HCT116 (cell line): ENCODE measurements around the gene TMPRSS13. TPM values are rescaled to one million over a fixed set of nuclear protein-coding genes. Genes with fewer than 3 reads are reported as not detected.

ENCODE experiments used
- ATAC-seq: fragments of 200-7000 bp; cut with Tn5 transposase; 2 replicates; pipeline ENCODE4 v1.9.1; 2020; ENCODE audit warnings: mild to moderate bottlenecking, moderate library complexity
- BruUV-seq: library from RNA; stranded (reverse); fragments of 400-500 nt; replicated peaks from 2 replicates; lab custom pipeline; 2021; lab: Mats Ljungman, UMichigan
- CTCF ChIA-PET: fragments of 300-600 bp; sonication (Branson Sonifier 250); formaldehyde crosslinking; loops from one replicate; lab custom pipeline; 2021; ENCODE audit warnings: antibody characterized with exemption; lab: Charles Lee
- POLR2A ChIA-PET: fragments of 300-600, 350-600 bp; sonication (Branson Sonifier 250); formaldehyde crosslinking; loops from one replicate; lab custom pipeline; 2021; ENCODE audit warnings: antibody characterized with exemption; lab: Charles Lee
- RAD21 ChIA-PET, 2 experiments: fragments of 300-600 bp; sonication (Branson Sonifier 250); formaldehyde crosslinking; loops; one replicate each; lab custom pipeline; 2023; ENCODE audit warnings: low total read pairs in 2 of 2; ENCODE audit not compliant: uncharacterized antibody in 2 of 2, unreplicated experiment in 2 of 2, low non-redundant PET in 1 of 2; lab: Charles Lee
- DNase-seq: peaks from one replicate; pipeline ENCODE4 v3.0.0-alpha.2; 2010; ENCODE audit warnings: low read depth, low spot score
- H2AFZ ChIP-seq: fragments of 200-600 bp; shearing (Covaris generic), sonication (generic); 2 replicates; pipeline ENCODE4 v1.6.1; 2017; ENCODE audit warnings: low read depth, mixed run types, mixed read lengths, antibody characterized with exemption, low read length; ENCODE audit not compliant: poor library complexity, severe bottlenecking
- H3K27ac ChIP-seq: 2 replicates; pipeline ENCODE4 v1.5.1; 2012; ENCODE audit warnings: low read depth, low read length
- H3K27me3 ChIP-seq: fragments of 200-600 bp; sonication (generic); 2 replicates; pipeline ENCODE4 v1.6.1; 2016; ENCODE audit warnings: mixed run types, low read length, mixed read lengths; ENCODE audit not compliant: insufficient read depth
- H3K36me3 ChIP-seq, 2 experiments: fragments of 200-500 bp in 1 of 2; fragments of 200-600 bp in 1 of 2; sonication (Bioruptor generic) in 1 of 2; sonication (generic) in 1 of 2; 2 replicates each; pipeline versions ENCODE4 v1.5.1 to v1.6.1; 2014 to 2016; ENCODE audit warnings: low read length in 2 of 2, inconsistent platforms in 1 of 2, mixed read lengths in 1 of 2, mixed run types in 1 of 2; ENCODE audit not compliant: insufficient read depth in 2 of 2, control insufficient read depth in 1 of 2
- H3K4me1 ChIP-seq, 2 experiments: fragments of 200-600 bp in 1 of 2; sonication (generic) in 1 of 2; 2 replicates each; pipeline versions ENCODE4 v1.5.1 to v1.6.1; 2012 to 2017; ENCODE audit warnings: low read length in 2 of 2, inconsistent platforms in 1 of 2, mild to moderate bottlenecking in 1 of 2, mixed read lengths in 1 of 2, mixed run types in 1 of 2, moderate library complexity in 1 of 2; ENCODE audit not compliant: insufficient read depth in 2 of 2, control insufficient read depth in 1 of 2
- H3K4me2 ChIP-seq: fragments of 200-600 bp; sonication (generic); 2 replicates; pipeline ENCODE4 v1.6.1; 2017; ENCODE audit warnings: mixed run types, low read length, mixed read lengths
- H3K4me3 ChIP-seq, 2 experiments: fragments of 200-600 bp in 1 of 2; sonication (generic) in 1 of 2; replicated peaks in 1 of 2; 2 replicates each; pipeline ENCODE4 v1.5.1; 2011 to 2016; ENCODE audit warnings: low read length in 2 of 2, control low read depth in 1 of 2, low read depth in 1 of 2, mild to moderate bottlenecking in 1 of 2, mixed read lengths in 1 of 2, mixed run types in 1 of 2
- H3K79me2 ChIP-seq: fragments of 200-600 bp; sonication (generic); 2 replicates; pipeline ENCODE4 v1.6.1; 2017; ENCODE audit warnings: mild to moderate bottlenecking, mixed run types, low read length, moderate library complexity, mixed read lengths; ENCODE audit not compliant: insufficient read depth
- H3K9ac ChIP-seq: fragments of 200-600 bp; sonication (generic); 2 replicates; pipeline ENCODE4 v1.6.1; 2016; ENCODE audit warnings: low read length, mixed read lengths
- H3K9me2 ChIP-seq: fragments of 200-600 bp; sonication (generic), shearing (Covaris generic); 2 replicates; pipeline ENCODE4 v1.6.1; 2017; ENCODE audit warnings: mixed run types, mild to moderate bottlenecking, moderate library complexity; ENCODE audit not compliant: insufficient read depth
- H3K9me3 ChIP-seq, 2 experiments: fragments of 200-500 bp in 1 of 2; fragments of 200-600 bp in 1 of 2; sonication (Bioruptor generic) in 1 of 2; sonication (generic) in 1 of 2; 2 replicates each; pipeline ENCODE4 v1.6.1; 2014 to 2017; ENCODE audit warnings: low read length in 2 of 2, mixed read lengths in 2 of 2, inconsistent platforms in 1 of 2, low read depth in 1 of 2, mild to moderate bottlenecking in 1 of 2, mixed run types in 1 of 2, moderate library complexity in 1 of 2; ENCODE audit not compliant: control insufficient read depth in 1 of 2, insufficient read depth in 1 of 2
- H4K20me1 ChIP-seq: fragments of 200-600 bp; sonication (generic), shearing (Covaris generic); 2 replicates; pipeline ENCODE4 v1.6.1; 2017; ENCODE audit warnings: mixed run types, mild to moderate bottlenecking, moderate library complexity; ENCODE audit not compliant: insufficient read depth
- EGR1 ChIP-seq: IDR thresholded peaks from 2 replicates; pipeline ENCODE4 v1.6.1; 2012; ENCODE audit warnings: low read depth
- ELF1 ChIP-seq: IDR thresholded peaks from 2 replicates; pipeline ENCODE4 v1.6.1; 2012; ENCODE audit warnings: low read depth, borderline replicate concordance
- EZH2 ChIP-seq: fragments of 200-600 bp; sonication (generic); IDR thresholded peaks from 2 replicates; pipeline ENCODE4 v1.6.1; 2017; ENCODE audit warnings: antibody characterized with exemption, mixed run types
- EZH2phosphoT487 ChIP-seq: fragments of 200-600 bp; IDR thresholded peaks from 2 replicates; pipeline ENCODE4 v1.6.1; 2018; ENCODE audit warnings: antibody characterized with exemption, borderline replicate concordance
- FOSL1 ChIP-seq: IDR thresholded peaks from 2 replicates; pipeline ENCODE4 v1.6.1; 2012; ENCODE audit warnings: low read depth
- JUND ChIP-seq: IDR thresholded peaks from 2 replicates; pipeline ENCODE4 v1.6.1; 2012
- MAX ChIP-seq: IDR thresholded peaks from 2 replicates; pipeline ENCODE4 v1.6.1; 2012
- POLR2A ChIP-seq: IDR thresholded peaks from 2 replicates; pipeline ENCODE4 v1.7.0; 2011; ENCODE audit warnings: borderline replicate concordance; ENCODE audit not compliant: insufficient read depth, insufficient read length; ENCODE audit errors: extremely low read depth
- RAD21 ChIP-seq: IDR thresholded peaks from 2 replicates; pipeline ENCODE4 v1.6.1; 2012; ENCODE audit warnings: low read depth, mild to moderate bottlenecking
- ZFX ChIP-seq: fragments of 450-650 bp; IDR thresholded peaks from 2 replicates; pipeline ENCODE4 v1.6.1; 2017
- ZNF274 ChIP-seq: fragments of 200-500 bp; sonication (Bioruptor generic); IDR thresholded peaks from 2 replicates; pipeline ENCODE4 v1.6.1; 2014; ENCODE audit warnings: mild to moderate bottlenecking, low read depth, low read length, inconsistent platforms
- intact Hi-C: fragments of 100-400 bp; cut with micrococcal nuclease; formaldehyde crosslinking; loops from 2 replicates; pipeline ENCODE4 v1.10.0; 2022
- total RNA-seq: library from RNA; stranded (reverse); gene quantifications from one replicate; pipeline ENCODE4 v1.2.1, GENCODE V29; 2021; ENCODE audit not compliant: unreplicated experiment
- TF ChIP-seq, protein P1 (sequence below): IDR thresholded peaks from 2 replicates; pipeline ENCODE4 v1.6.1; 2012; ENCODE audit warnings: low read depth

The TMPRSS13 gene
- total RNA-seq, 1 experiment from 2014 or later = 0.52 TPM

DNA sequence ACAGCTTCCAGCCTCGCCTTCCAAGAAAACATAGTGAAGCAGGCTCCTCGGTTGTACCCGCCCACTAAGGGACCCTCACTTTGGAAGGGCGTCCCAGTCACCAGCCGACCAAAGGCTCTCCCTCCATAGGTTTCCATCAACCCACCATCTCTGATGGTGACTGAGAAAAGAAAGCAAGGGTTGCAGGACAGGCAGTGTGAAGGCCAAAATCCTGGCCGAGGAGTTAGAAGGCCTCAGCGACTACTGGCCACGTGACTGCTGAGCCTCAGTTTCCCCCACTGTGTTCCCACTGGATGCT is 55.4 kb downstream of the TMPRSS13 start:
- Histone ChIP-seq H3K79me2 (no peaks in the 10 kb centered on the region), H3K4me3 (no peak overlapping the region), H3K4me2 (no peak overlapping the region), H3K9ac (no peak overlapping the region), H3K36me3 (no peaks in the 10 kb centered on the region), H3K4me1 (peaks cover 5 to 13% of the 10 kb centered on the region in 2 experiments; a peak in 3 of 4 replicates), H3K27ac (no peak overlapping the region), H3K27me3 (peaks cover 43% of the 10 kb centered on the region; the same call in 1 of the 2 replicates), H4K20me1 (no peaks in the 10 kb centered on the region), H3K9me3 (no peaks in the 10 kb centered on the region), H3K9me2 (no peaks in the 10 kb centered on the region), H2AFZ (no peak overlapping the region)
- intact Hi-C loops = no loop called here
- TF ChIP-seq FOSL1 (no peak), ZNF274 (no peak), POLR2A (no peak), JUND (no peak), ZFX (no peak), EZH2phosphoT487 (no peak), EGR1 (no peak), MAX (no peak), ELF1 (no peak), RAD21 (no peak), EZH2 (no peak)
- TF ChIP-seq, protein P1, sequence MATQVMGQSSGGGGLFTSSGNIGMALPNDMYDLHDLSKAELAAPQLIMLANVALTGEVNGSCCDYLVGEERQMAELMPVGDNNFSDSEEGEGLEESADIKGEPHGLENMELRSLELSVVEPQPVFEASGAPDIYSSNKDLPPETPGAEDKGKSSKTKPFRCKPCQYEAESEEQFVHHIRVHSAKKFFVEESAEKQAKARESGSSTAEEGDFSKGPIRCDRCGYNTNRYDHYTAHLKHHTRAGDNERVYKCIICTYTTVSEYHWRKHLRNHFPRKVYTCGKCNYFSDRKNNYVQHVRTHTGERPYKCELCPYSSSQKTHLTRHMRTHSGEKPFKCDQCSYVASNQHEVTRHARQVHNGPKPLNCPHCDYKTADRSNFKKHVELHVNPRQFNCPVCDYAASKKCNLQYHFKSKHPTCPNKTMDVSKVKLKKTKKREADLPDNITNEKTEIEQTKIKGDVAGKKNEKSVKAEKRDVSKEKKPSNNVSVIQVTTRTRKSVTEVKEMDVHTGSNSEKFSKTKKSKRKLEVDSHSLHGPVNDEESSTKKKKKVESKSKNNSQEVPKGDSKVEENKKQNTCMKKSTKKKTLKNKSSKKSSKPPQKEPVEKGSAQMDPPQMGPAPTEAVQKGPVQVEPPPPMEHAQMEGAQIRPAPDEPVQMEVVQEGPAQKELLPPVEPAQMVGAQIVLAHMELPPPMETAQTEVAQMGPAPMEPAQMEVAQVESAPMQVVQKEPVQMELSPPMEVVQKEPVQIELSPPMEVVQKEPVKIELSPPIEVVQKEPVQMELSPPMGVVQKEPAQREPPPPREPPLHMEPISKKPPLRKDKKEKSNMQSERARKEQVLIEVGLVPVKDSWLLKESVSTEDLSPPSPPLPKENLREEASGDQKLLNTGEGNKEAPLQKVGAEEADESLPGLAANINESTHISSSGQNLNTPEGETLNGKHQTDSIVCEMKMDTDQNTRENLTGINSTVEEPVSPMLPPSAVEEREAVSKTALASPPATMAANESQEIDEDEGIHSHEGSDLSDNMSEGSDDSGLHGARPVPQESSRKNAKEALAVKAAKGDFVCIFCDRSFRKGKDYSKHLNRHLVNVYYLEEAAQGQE = no peak
- ChIA-PET CTCF (no interaction called here), POLR2A (no interaction called here), RAD21 (no interaction called here)
- BruUV-seq = no TSS peak
- ATAC-seq (no peak), DNase-seq (no peak)
